Nephron progenitor cell (in vitro differentiated cells): ENCODE results near the gene ATP9A.

Source experiments
- DNase-seq: peaks from one replicate; pipeline ENCODE4 v3.0.0; 2021
- H3K27ac Mint-ChIP-seq: 2 replicates; pipeline ENCODE4 v1.8.0; 2021; ENCODE audit warnings: mild to moderate bottlenecking, moderate library complexity, mixed read lengths
- H3K27me3 Mint-ChIP-seq: 2 replicates; pipeline ENCODE4 v1.8.0; 2021; ENCODE audit warnings: mild to moderate bottlenecking, low read depth, mixed read lengths; ENCODE audit not compliant: poor library complexity
- H3K36me3 Mint-ChIP-seq: 2 replicates; pipeline ENCODE4 v1.8.0; 2021; ENCODE audit warnings: low read depth, mixed read lengths
- H3K4me1 Mint-ChIP-seq: 2 replicates; pipeline ENCODE4 v1.8.0; 2021; ENCODE audit warnings: mixed read lengths
- H3K4me3 Mint-ChIP-seq: 2 replicates; pipeline ENCODE4 v1.8.0; 2021; ENCODE audit warnings: mild to moderate bottlenecking, moderate library complexity, mixed read lengths
- H3K9me3 Mint-ChIP-seq: 2 replicates; pipeline ENCODE4 v1.8.0; 2021; ENCODE audit warnings: mild to moderate bottlenecking, moderate library complexity, mixed read lengths
- CTCF ChIP-seq: fragments of 200-600 bp; sonication (generic); IDR thresholded peaks from 2 replicates; pipeline ENCODE4 v1.5.0; 2021; ENCODE audit warnings: antibody characterized with exemption

Gene ATP9A

GRCh38 chr20:51584737-51585136 is 183.5 kb downstream of the ATP9A start:
- Mint-ChIP-seq H3K27me3 (peaks cover 14% of the 10 kb centered on the region), H3K27ac (no peak overlapping the region), H3K9me3 (no peaks in the 10 kb centered on the region), H3K4me1 (no peaks in the 10 kb centered on the region), H3K36me3 (no peaks in the 10 kb centered on the region), H3K4me3 (no peak overlapping the region)
- no peak for DNase-seq
- TF ChIP-seq CTCF, result no peak

GRCh38 chr20:51584116-51584515 is 184.1 kb downstream of the ATP9A start:
- Mint-ChIP-seq H3K9me3 (no peaks in the 10 kb centered on the region), H3K27ac (no peak overlapping the region), H3K4me1 (no peaks in the 10 kb centered on the region), H3K36me3 (no peaks in the 10 kb centered on the region), H3K27me3 (peaks cover 14% of the 10 kb centered on the region), H3K4me3 (no peak overlapping the region)
- TF ChIP-seq CTCF, result no peak
- DNase-seq, result no peak

GRCh38 chr20:51583499-51583898 is 184.7 kb downstream of the ATP9A start:
- DNase-seq, result no peak
- Mint-ChIP-seq H3K4me1 (peaks cover 5% of the 10 kb centered on the region), H3K4me3 (no peak overlapping the region), H3K27ac (no peak overlapping the region), H3K27me3 (peaks cover 14% of the 10 kb centered on the region), H3K9me3 (no peaks in the 10 kb centered on the region), H3K36me3 (no peaks in the 10 kb centered on the region)
- TF ChIP-seq CTCF, result no peak

- H3K27me3 Mint-ChIP-seq, result peaks cover 14% of the 10 kb centered on the region
- H3K4me1 Mint-ChIP-seq, result peaks cover 5% of the 10 kb centered on the region
- no peak for DNase-seq
- no peak overlapping the region for H3K4me3 Mint-ChIP-seq
- H3K36me3 Mint-ChIP-seq, result no peaks in the 10 kb centered on the region
- no peak for TF ChIP-seq CTCF
- no peak overlapping the region for H3K27ac Mint-ChIP-seq
- no peaks in the 10 kb centered on the region for H3K9me3 Mint-ChIP-seq
Measured at GRCh38 chr20:51583073-51583472, 185.1 kb downstream of the ATP9A start.

- H3K4me3 Mint-ChIP-seq, result no peak overlapping the region
- no peak for TF ChIP-seq CTCF
- no peaks in the 10 kb centered on the region for H3K9me3 Mint-ChIP-seq
- no peaks in the 10 kb centered on the region for H3K36me3 Mint-ChIP-seq
- H3K27ac Mint-ChIP-seq, result no peak overlapping the region
- DNase-seq, result no peak
- peaks cover 11% of the 10 kb centered on the region for H3K4me1 Mint-ChIP-seq
- H3K27me3 Mint-ChIP-seq, result peaks cover 14% of the 10 kb centered on the region
Measured at GRCh38 chr20:51581571-51581970, 186.6 kb downstream of the ATP9A start.

- peaks cover 6% of the 10 kb centered on the region for H3K9me3 Mint-ChIP-seq
- H3K36me3 Mint-ChIP-seq, result no peaks in the 10 kb centered on the region
- peaks cover 14% of the 10 kb centered on the region for H3K4me1 Mint-ChIP-seq
- TF ChIP-seq CTCF, result no peak
- no peak overlapping the region for H3K27ac Mint-ChIP-seq
- H3K27me3 Mint-ChIP-seq, result peaks cover 11% of the 10 kb centered on the region
- no peak overlapping the region for H3K4me3 Mint-ChIP-seq
- no peak for DNase-seq
Measured at GRCh38 chr20:51579137-51579536, 189.1 kb downstream of the ATP9A start.
